ENCODE results near the gene MX1.

The MX1 gene

GRCh38 chr21:41431788-41432548, 5.9 kb downstream of the MX1 start:
- ChIA-PET POLR2A (ENCODE audit: low non-redundant PET) (no interaction called here), CTCF (no interaction called here)
- DNase-seq (ENCODE audit: low spot score): no peak
- TF ChIP-seq, protein P1, sequence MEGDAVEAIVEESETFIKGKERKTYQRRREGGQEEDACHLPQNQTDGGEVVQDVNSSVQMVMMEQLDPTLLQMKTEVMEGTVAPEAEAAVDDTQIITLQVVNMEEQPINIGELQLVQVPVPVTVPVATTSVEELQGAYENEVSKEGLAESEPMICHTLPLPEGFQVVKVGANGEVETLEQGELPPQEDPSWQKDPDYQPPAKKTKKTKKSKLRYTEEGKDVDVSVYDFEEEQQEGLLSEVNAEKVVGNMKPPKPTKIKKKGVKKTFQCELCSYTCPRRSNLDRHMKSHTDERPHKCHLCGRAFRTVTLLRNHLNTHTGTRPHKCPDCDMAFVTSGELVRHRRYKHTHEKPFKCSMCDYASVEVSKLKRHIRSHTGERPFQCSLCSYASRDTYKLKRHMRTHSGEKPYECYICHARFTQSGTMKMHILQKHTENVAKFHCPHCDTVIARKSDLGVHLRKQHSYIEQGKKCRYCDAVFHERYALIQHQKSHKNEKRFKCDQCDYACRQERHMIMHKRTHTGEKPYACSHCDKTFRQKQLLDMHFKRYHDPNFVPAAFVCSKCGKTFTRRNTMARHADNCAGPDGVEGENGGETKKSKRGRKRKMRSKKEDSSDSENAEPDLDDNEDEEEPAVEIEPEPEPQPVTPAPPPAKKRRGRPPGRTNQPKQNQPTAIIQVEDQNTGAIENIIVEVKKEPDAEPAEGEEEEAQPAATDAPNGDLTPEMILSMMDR (conservative IDR thresholded peaks at IDR 0.05; ENCODE audit: low read depth): no peak
- no peak overlapping the region for H3K27ac ChIP-seq

DNA sequence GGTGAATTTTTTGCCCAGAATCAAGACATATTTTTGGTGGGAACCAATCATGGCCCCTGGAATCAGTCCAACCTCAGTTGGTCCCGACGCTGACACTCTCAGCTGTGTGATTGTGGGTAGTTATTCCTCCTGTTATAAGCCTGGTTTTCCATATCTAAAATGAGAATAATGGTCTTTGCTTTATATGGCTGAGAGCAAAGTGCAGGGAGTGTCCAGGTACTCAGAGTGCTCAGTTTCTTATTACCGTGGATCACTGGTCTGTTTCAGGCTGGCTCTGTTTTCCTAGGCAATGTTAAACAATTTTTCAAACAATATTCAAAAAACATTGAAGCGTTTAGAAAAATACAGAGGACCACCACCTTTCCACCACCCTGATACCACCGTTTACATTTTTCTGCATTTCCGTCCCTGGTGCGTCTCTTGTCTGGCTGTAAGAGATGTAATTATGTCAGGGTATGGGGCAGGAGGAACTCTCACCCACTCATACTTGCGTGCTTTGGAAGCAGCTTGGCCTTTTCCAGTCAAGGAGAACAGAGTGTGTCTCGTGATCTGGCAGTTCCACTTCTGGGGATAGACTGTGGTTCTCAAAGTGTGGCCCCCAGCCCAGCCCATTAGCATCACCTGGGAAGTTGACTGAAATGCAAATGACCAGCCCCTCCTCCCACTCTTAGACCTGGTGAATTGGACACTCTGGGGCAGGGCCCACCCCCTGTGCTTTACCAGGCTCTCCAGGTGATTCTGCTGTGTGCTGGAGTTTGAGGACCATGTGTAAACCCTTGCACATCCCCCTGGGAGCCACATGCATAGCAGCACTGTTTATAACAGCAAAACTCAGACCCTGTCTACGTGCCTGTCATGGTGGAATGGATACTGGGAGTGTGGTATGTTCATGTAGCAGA, 6.8 kb downstream of the MX1 start:
- POLR2A ChIA-PET (ENCODE audit: low non-redundant PET): no interaction called here
- TF ChIP-seq, protein P1 (conservative IDR thresholded peaks at IDR 0.05; ENCODE audit: low read depth): no peak
- CTCF ChIA-PET: no interaction called here
- DNase-seq (ENCODE audit: low spot score): no peak
- H3K27ac ChIP-seq: no peak overlapping the region

DNA sequence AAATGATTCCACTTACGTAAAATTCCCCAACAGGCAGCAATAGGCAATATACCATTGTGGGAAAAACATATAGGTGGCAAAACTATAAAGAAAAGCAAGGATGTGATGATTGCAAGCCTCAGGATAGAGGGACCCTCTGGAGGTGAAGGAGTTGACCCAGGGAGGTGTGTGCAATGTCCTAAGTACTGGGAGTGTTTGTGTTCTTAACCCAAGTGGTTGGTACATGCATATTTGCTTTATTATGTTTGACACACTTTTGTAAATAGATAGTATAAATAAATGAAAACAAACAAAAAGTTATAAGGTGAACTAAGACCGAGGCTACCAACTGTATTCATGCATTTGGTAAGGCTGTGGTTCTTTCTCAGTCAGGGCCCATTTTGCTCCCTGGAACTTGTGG, 7.5 kb downstream of the MX1 start:
- DNase-seq (ENCODE audit: low spot score): no peak
- POLR2A ChIA-PET (ENCODE audit: low non-redundant PET): no interaction called here
- H3K27ac ChIP-seq: no peak overlapping the region
- TF ChIP-seq, protein P1 (conservative IDR thresholded peaks at IDR 0.05; ENCODE audit: low read depth): no peak
- CTCF ChIA-PET: no interaction called here

- no peak overlapping the region for H3K27ac ChIP-seq
- POLR2A ChIA-PET (ENCODE audit: low non-redundant PET): no interaction called here
- TF ChIP-seq, protein P1 (conservative IDR thresholded peaks at IDR 0.05; ENCODE audit: low read depth): no peak
- CTCF ChIA-PET: interaction anchor here (0.6 kb wide), 1 partner anchor 301 kb away, joined by 8 read pairs; no protein-coding TSS in a partner anchor
- DNase-seq (ENCODE audit: low spot score): no peak
Observed at GRCh38 chr21:41435706-41436105, 9.7 kb downstream of the MX1 start.

- ChIA-PET CTCF (no interaction called here), POLR2A (ENCODE audit: low non-redundant PET) (no interaction called here)
- H3K27ac ChIP-seq: no peak overlapping the region
- no peak for DNase-seq (ENCODE audit: low spot score)
- TF ChIP-seq, protein P1 (conservative IDR thresholded peaks at IDR 0.05; ENCODE audit: low read depth): no peak
Observed at GRCh38 chr21:41437729-41438128, 11.7 kb downstream of the MX1 start.

DNA sequence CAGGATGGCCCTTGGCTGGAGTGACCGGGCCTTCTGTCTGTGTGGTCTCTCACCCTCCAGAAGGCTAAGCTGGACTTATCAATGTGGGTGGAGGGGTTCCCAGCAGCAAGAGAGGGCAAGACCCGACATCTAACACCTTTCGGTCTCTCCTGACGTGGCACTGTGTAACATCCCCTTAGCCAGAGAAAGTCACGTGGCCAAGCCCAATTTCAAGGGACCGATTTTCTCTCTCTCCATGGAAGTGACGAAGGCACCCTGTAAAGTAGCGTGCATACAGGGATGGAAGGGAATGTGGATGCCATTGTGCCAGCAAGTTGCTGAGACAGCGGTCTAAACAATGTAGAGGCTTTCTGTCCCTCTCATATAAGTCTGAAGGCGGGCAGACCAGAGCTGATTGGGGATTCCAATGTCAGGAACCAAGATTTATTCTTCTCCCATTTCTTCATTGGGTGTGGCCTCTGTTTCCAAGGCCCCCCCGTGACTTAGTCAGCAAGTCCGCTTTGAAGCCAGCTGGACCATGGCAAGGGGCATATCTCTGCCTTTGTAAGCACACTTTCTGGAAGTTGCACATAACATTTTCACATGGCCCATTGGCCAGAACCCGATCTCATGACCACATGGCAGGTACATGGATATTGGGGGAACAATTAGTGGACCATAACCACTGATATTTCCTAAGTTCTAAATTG, 12.5 kb downstream of the MX1 start:
- ChIA-PET CTCF (no interaction called here), POLR2A (ENCODE audit: low non-redundant PET) (no interaction called here)
- TF ChIP-seq, protein P1 (conservative IDR thresholded peaks at IDR 0.05; ENCODE audit: low read depth): no peak

More for the DNA sequence above, 12.5 kb downstream of the MX1 start:
- no peak overlapping the region for H3K27ac ChIP-seq
- DNase-seq (ENCODE audit: low spot score): no peak

Data from RWPE1 (cell line).